SH-SY5Y (cell line): ENCODE measurements around the gene AP1G2.

Experiments used
- GATA2 ChIP-seq: IDR thresholded peaks from 2 replicates; pipeline ENCODE4 v1.6.1; 2011; ENCODE audit warnings: mild to moderate bottlenecking, low read depth, low read length
- GATA3 ChIP-seq: IDR thresholded peaks from 2 replicates; pipeline ENCODE4 v1.6.1; 2011; ENCODE audit warnings: low read depth, mild to moderate bottlenecking, low read length, moderate library complexity

Gene AP1G2

GRCh38 chr14:23513005-23513817 lies 54.4 kb downstream of the AP1G2 start:
- TF ChIP-seq GATA3 = no peak

GRCh38 chr14:23512156-23512555 lies 55.4 kb downstream of the AP1G2 start:
- TF ChIP-seq GATA3 = no peak
- no peak for TF ChIP-seq GATA2
